Left ventricle myocardium inferior (tissue), 1 donor: ENCODE data around the gene FLT3LG. TPM values are rescaled to one million over a fixed set of nuclear protein-coding genes. Genes with fewer than 3 reads are reported as not detected.
A peak's percentile ranks its signal among the peaks of the same experiment; 100 is the strongest.

Source experiments
- DNase-seq: peaks from one replicate; pipeline ENCODE4 v3.0.0-alpha.2; 2020
- H3K27ac ChIP-seq: fragments of 200-600 bp; replicated peaks from 2 replicates; pipeline ENCODE4 v1.8.0; 2021
- H3K27me3 ChIP-seq: fragments of 200-600 bp; 2 replicates; pipeline ENCODE4 v1.8.0; 2021; ENCODE audit warnings: low read depth
- H3K36me3 ChIP-seq: fragments of 200-600 bp; 2 replicates; pipeline ENCODE4 v1.8.0; 2021
- H3K4me1 ChIP-seq: fragments of 200-600 bp; 2 replicates; pipeline ENCODE4 v1.8.0; 2021
- H3K4me3 ChIP-seq: fragments of 200-600 bp; 2 replicates; pipeline ENCODE4 v1.8.0; 2021; ENCODE audit warnings: mild to moderate bottlenecking, moderate library complexity
- H3K9me3 ChIP-seq: fragments of 200-600 bp; replicated peaks from 2 replicates; pipeline ENCODE4 v1.8.0; 2021
- CTCF ChIP-seq: fragments of 200-600 bp; IDR thresholded peaks from 2 replicates; pipeline ENCODE4 v1.8.0; 2021; ENCODE audit warnings: antibody characterized with exemption, mild to moderate bottlenecking, borderline replicate concordance
- intact Hi-C: fragments of 100-400 bp; cut with micrococcal nuclease; formaldehyde crosslinking; loops from one replicate; pipeline ENCODE4 v1.11.0; 2022
- total RNA-seq: library from RNA; stranded (reverse); fragmentation: NEBNext Ultra II Directional; extraction: Animal tissue kit (Norgen Biotek cat#: 25700); gene quantifications from one replicate; pipeline ENCODE4 v1.2.1, GENCODE V29; 2021
- donor health status: DM: no; HTN: yes; CAD: no; lungs with severe emphysema.

Gene FLT3LG
- total RNA-seq, 1 donor from 2014 or later: 3.1 TPM

GRCh38 chr19:49520705-49521319, 46.8 kb downstream of the FLT3LG start:
- Histone ChIP-seq H3K36me3 (peaks cover 5% of the 10 kb centered on the region), H3K27ac (no peak overlapping the region), H3K27me3 (no peaks in the 10 kb centered on the region), H3K4me1 (peaks cover under 1% of the 10 kb centered on the region), H3K4me3 (no peak overlapping the region), H3K9me3 (no peaks in the 10 kb centered on the region)
- DNase-seq: no peak
- intact Hi-C loops: no loop called here
- no peak for TF ChIP-seq CTCF

GRCh38 chr19:49524812-49525455, 50.9 kb downstream of the FLT3LG start:
- Histone ChIP-seq H3K4me3 (no peak overlapping the region), H3K4me1 (peaks cover 17% of the 10 kb centered on the region), H3K27me3 (no peaks in the 10 kb centered on the region), H3K36me3 (peaks cover 11% of the 10 kb centered on the region), H3K27ac (no peak overlapping the region), H3K9me3 (no peaks in the 10 kb centered on the region)
- no peak for DNase-seq
- no peak for TF ChIP-seq CTCF
- intact Hi-C loops: no loop called here

GRCh38 chr19:49528211-49528771, 54.3 kb downstream of the FLT3LG start:
- no peaks in the 10 kb centered on the region for H3K9me3 ChIP-seq
- no peak for TF ChIP-seq CTCF
- peaks cover 20% of the 10 kb centered on the region for H3K4me1 ChIP-seq
- no peak for DNase-seq
- peak overlapping the region; percentile 66 for H3K4me3 ChIP-seq
- H3K27ac ChIP-seq: peak overlapping the region; percentile 72
- H3K27me3 ChIP-seq: no peaks in the 10 kb centered on the region
- peaks cover 11% of the 10 kb centered on the region for H3K36me3 ChIP-seq
- intact Hi-C loops: no loop called here

GRCh38 chr19:49530708-49531107, 56.7 kb downstream of the FLT3LG start:
- peaks cover 7% of the 10 kb centered on the region for H3K36me3 ChIP-seq
- no peak overlapping the region for H3K4me3 ChIP-seq
- no peaks in the 10 kb centered on the region for H3K27me3 ChIP-seq
- H3K27ac ChIP-seq: no peak overlapping the region
- no peaks in the 10 kb centered on the region for H3K9me3 ChIP-seq
- intact Hi-C loops: no loop called here
- DNase-seq: no peak
- peaks cover 36% of the 10 kb centered on the region for H3K4me1 ChIP-seq
- TF ChIP-seq CTCF: no peak

GRCh38 chr19:49533551-49534488, 59.8 kb downstream of the FLT3LG start:
- intact Hi-C loops: no loop called here
- Histone ChIP-seq H3K9me3 (no peaks in the 10 kb centered on the region), H3K4me3 (peak overlapping the region; percentile 73), H3K36me3 (peaks cover 7% of the 10 kb centered on the region), H3K27ac (no peak overlapping the region), H3K27me3 (no peaks in the 10 kb centered on the region), H3K4me1 (peaks cover 22% of the 10 kb centered on the region)
- peak; percentile 81 for DNase-seq
- peak; percentile 50 for TF ChIP-seq CTCF
